Osteocyte (in vitro differentiated cells): ENCODE results near the gene RFX7. TPM values are rescaled to one million over a fixed set of nuclear protein-coding genes. Genes with fewer than 3 reads are reported as not detected.

ENCODE experiments used
- DNase-seq: peaks from one replicate; pipeline ENCODE4 v3.0.0; 2021; ENCODE audit warnings: mixed read lengths; ENCODE audit not compliant: unreplicated experiment; ENCODE audit errors: extremely low spot score
- H3K27ac Mint-ChIP-seq: one replicate; pipeline ENCODE4 v1.8.0; 2021; ENCODE audit warnings: mild to moderate bottlenecking, mixed read lengths; ENCODE audit not compliant: unreplicated experiment
- H3K27me3 Mint-ChIP-seq: one replicate; pipeline ENCODE4 v1.8.0; 2021; ENCODE audit warnings: mixed read lengths; ENCODE audit not compliant: unreplicated experiment
- H3K36me3 Mint-ChIP-seq: one replicate; pipeline ENCODE4 v1.8.0; 2021; ENCODE audit warnings: mixed read lengths; ENCODE audit not compliant: unreplicated experiment
- H3K4me1 Mint-ChIP-seq: one replicate; pipeline ENCODE4 v1.8.0; 2021; ENCODE audit warnings: mixed read lengths; ENCODE audit not compliant: unreplicated experiment
- H3K4me3 Mint-ChIP-seq: one replicate; pipeline ENCODE4 v1.8.0; 2021; ENCODE audit warnings: mild to moderate bottlenecking, moderate library complexity, mixed read lengths; ENCODE audit not compliant: unreplicated experiment
- H3K9me3 Mint-ChIP-seq: one replicate; pipeline ENCODE4 v1.8.0; 2021; ENCODE audit warnings: mixed read lengths; ENCODE audit not compliant: unreplicated experiment
- CTCF ChIP-seq: fragments of 200-600 bp; sonication (generic); IDR thresholded peaks from 2 replicates; pipeline ENCODE4 v1.5.0; 2021; ENCODE audit warnings: antibody characterized with exemption, mild to moderate bottlenecking, moderate library complexity
- total RNA-seq: library from RNA; stranded (reverse); gene quantifications from 2 replicates; pipeline ENCODE4 v1.2.1, GENCODE V29; 2021

Gene RFX7
- total RNA-seq, 1 donor from 2014 or later, result 20.2 TPM

GRCh38 chr15:56227306-56227705, 16.4 kb downstream of the RFX7 start:
- no peak for TF ChIP-seq CTCF
- no peak for DNase-seq
- Mint-ChIP-seq H3K4me3 (no peak overlapping the region), H3K9me3 (peaks cover 23% of the 10 kb centered on the region), H3K27ac (no peak overlapping the region), H3K27me3 (no peaks in the 10 kb centered on the region), H3K4me1 (peaks cover 4% of the 10 kb centered on the region), H3K36me3 (peaks cover 52% of the 10 kb centered on the region)

- no peak for TF ChIP-seq CTCF
- H3K27me3 Mint-ChIP-seq, result no peaks in the 10 kb centered on the region
- H3K4me1 Mint-ChIP-seq, result peaks cover 4% of the 10 kb centered on the region
- no peak overlapping the region for H3K4me3 Mint-ChIP-seq
- H3K27ac Mint-ChIP-seq, result no peak overlapping the region
- DNase-seq, result no peak
- H3K36me3 Mint-ChIP-seq, result peaks cover 46% of the 10 kb centered on the region
- H3K9me3 Mint-ChIP-seq, result peaks cover 32% of the 10 kb centered on the region
Observed at GRCh38 chr15:56225520-56225919, 18.2 kb downstream of the RFX7 start.

- peaks cover 9% of the 10 kb centered on the region for H3K4me1 Mint-ChIP-seq
- H3K9me3 Mint-ChIP-seq, result peaks cover 19% of the 10 kb centered on the region
- H3K36me3 Mint-ChIP-seq, result peaks cover 24% of the 10 kb centered on the region
- DNase-seq, result no peak
- no peak overlapping the region for H3K27ac Mint-ChIP-seq
- H3K4me3 Mint-ChIP-seq, result no peak overlapping the region
- no peak for TF ChIP-seq CTCF
- H3K27me3 Mint-ChIP-seq, result no peaks in the 10 kb centered on the region
Observed at GRCh38 chr15:56222302-56222701, 21.4 kb downstream of the RFX7 start.

- Mint-ChIP-seq H3K27me3 (no peaks in the 10 kb centered on the region), H3K27ac (peak overlapping the region; percentile 31), H3K4me1 (peaks cover 21% of the 10 kb centered on the region), H3K9me3 (peaks cover 11% of the 10 kb centered on the region), H3K36me3 (peaks cover 10% of the 10 kb centered on the region), H3K4me3 (no peak overlapping the region)
- no peak for TF ChIP-seq CTCF
- no peak for DNase-seq
Observed at GRCh38 chr15:56217341-56217740, 26.3 kb downstream of the RFX7 start.

GRCh38 chr15:56215769-56216168, 27.9 kb downstream of the RFX7 start:
- peaks cover 16% of the 10 kb centered on the region for H3K36me3 Mint-ChIP-seq
- peaks cover 16% of the 10 kb centered on the region for H3K9me3 Mint-ChIP-seq
- no peak for DNase-seq
- H3K27ac Mint-ChIP-seq, result peak overlapping the region; percentile 40
- no peak overlapping the region for H3K4me3 Mint-ChIP-seq
- H3K4me1 Mint-ChIP-seq, result peaks cover 21% of the 10 kb centered on the region
- no peak for TF ChIP-seq CTCF
- no peaks in the 10 kb centered on the region for H3K27me3 Mint-ChIP-seq
